C4-2B (cell line): ENCODE data around the gene WBP1.

ENCODE experiments used
- CTCF ChIP-seq: fragments of 450-650 bp; conservative IDR thresholded peaks from 2 replicates; pipeline ENCODE4 v1.5.1; 2017; ENCODE audit warnings: mild to moderate bottlenecking
- ZFX ChIP-seq: fragments of 450-650 bp; IDR thresholded peaks from 2 replicates; pipeline ENCODE4 v1.6.1; 2017

GRCh38 chr2:74419345-74419744, 38.9 kb upstream of the WBP1 start:
- TF ChIP-seq CTCF = no peak
- no peak for TF ChIP-seq ZFX
